Fibroblast of lung (primary cell): ENCODE results near the gene CD109. TPM values are rescaled to one million over a fixed set of nuclear protein-coding genes. Genes with fewer than 3 reads are reported as not detected.
"Not testable (repeated sequence)": the region's sequence is repeated elsewhere in the genome, so short reads cannot be mapped to it uniquely, and the experiment has no call there.

ENCODE experiments used
- DNase-seq, 2 donors: peaks; one replicate each; pipeline versions ENCODE4 v3.0.0 to v3.0.0-alpha.2; 2010; ENCODE audit warnings: low read depth in 2 of 2
- H2AFZ ChIP-seq: 2 replicates; pipeline ENCODE4 v1.5.1; 2012; ENCODE audit warnings: low read length, control low read depth, inconsistent platforms
- H3K27ac ChIP-seq: 2 replicates; pipeline ENCODE4 v1.5.1; 2011; ENCODE audit warnings: low read length, control low read depth; ENCODE audit not compliant: insufficient read depth
- H3K27me3 ChIP-seq: 2 replicates; pipeline ENCODE4 v1.5.1; 2011; ENCODE audit warnings: mild to moderate bottlenecking, low read length; ENCODE audit not compliant: control insufficient read depth, insufficient read depth
- H3K36me3 ChIP-seq: 2 replicates; pipeline ENCODE4 v1.5.1; 2011; ENCODE audit warnings: low read length; ENCODE audit not compliant: control insufficient read depth, insufficient read depth
- H3K4me1 ChIP-seq: 2 replicates; pipeline ENCODE4 v1.5.1; 2011; ENCODE audit warnings: low read length; ENCODE audit not compliant: control insufficient read depth, insufficient read depth; ENCODE audit errors: extremely low read depth
- H3K4me2 ChIP-seq: 2 replicates; pipeline ENCODE4 v1.5.1; 2011; ENCODE audit warnings: low read length, control low read depth; ENCODE audit not compliant: insufficient read depth; ENCODE audit errors: extremely low read depth
- H3K4me3 ChIP-seq, 4 experiments: fragments of 200-600 bp in 1 of 4; sonication (generic) in 1 of 4; replicated peaks in 1 of 4; 2 replicates each; pipeline ENCODE4 v1.5.1; 2011 to 2016; ENCODE audit warnings: low read length in 4 of 4, low read depth in 3 of 4, mild to moderate bottlenecking in 3 of 4, control low read depth in 2 of 4, inconsistent platforms in 1 of 4, mixed read lengths in 1 of 4; ENCODE audit not compliant: insufficient read depth in 1 of 4; ENCODE audit errors: control extremely low read depth in 1 of 4
- H3K79me2 ChIP-seq: 2 replicates; pipeline ENCODE4 v1.5.1; 2012; ENCODE audit warnings: mild to moderate bottlenecking, low read length, inconsistent platforms; ENCODE audit not compliant: control insufficient read depth, insufficient read depth
- H3K9ac ChIP-seq: 2 replicates; pipeline ENCODE4 v1.5.1; 2011; ENCODE audit warnings: mild to moderate bottlenecking, low read length, control low read depth; ENCODE audit not compliant: insufficient read depth
- H3K9me3 ChIP-seq: 2 replicates; pipeline ENCODE4 v1.5.1; 2012; ENCODE audit warnings: low read depth, low read length; ENCODE audit not compliant: control insufficient read depth, insufficient read depth
- H4K20me1 ChIP-seq: 2 replicates; pipeline ENCODE4 v1.5.1; 2011; ENCODE audit warnings: low read length; ENCODE audit not compliant: control insufficient read depth, insufficient read depth; ENCODE audit errors: extremely low read depth
- CTCF ChIP-seq, 2 donors: IDR thresholded peaks in 1 of 2; conservative IDR thresholded peaks in 1 of 2; 1 replicate in 1 of 2; 2 replicates in 1 of 2; pipeline ENCODE4 v1.5.1; 2011 to 2012; ENCODE audit warnings: low read length in 2 of 2, control low read depth in 1 of 2, inconsistent platforms in 1 of 2, low read depth in 1 of 2, mild to moderate bottlenecking in 1 of 2
- EZH2 ChIP-seq: IDR thresholded peaks from 2 replicates; pipeline ENCODE4 v1.5.1; 2012; ENCODE audit warnings: low read length, control low read depth, mild to moderate bottlenecking; ENCODE audit errors: missing control alignments
- polyA plus RNA-seq, 2 donors: library from polyadenylated mRNA; depleted of rRNA in 1 of 2; stranded (reverse) in 1 of 2; unstranded in 1 of 2; fragments of >200 nt; gene quantifications; 2 replicates each; pipeline ENCODE4 v1.2.1, GENCODE V29; 2011 to 2012; ENCODE audit warnings: missing spikeins in 1 of 2
- total RNA-seq: library from RNA; depleted of rRNA; stranded (reverse); fragments of >200 nt; gene quantifications from 2 replicates; pipeline ENCODE4 v1.2.1, GENCODE V29; 2014

The CD109 gene
- total and polyA plus RNA-seq, 2 donors (not counting 1 experiment from before 2014, with no cell fraction given), result 48.4 to 51.2 TPM

GRCh38 chr6:73832313-73832712 is 136.3 kb downstream of the CD109 start:
- no peak overlapping the region for H3K4me3 ChIP-seq
- H3K27ac ChIP-seq, result no peak overlapping the region
- H3K79me2 ChIP-seq, result no peaks in the 10 kb centered on the region
- no peaks in the 10 kb centered on the region for H4K20me1 ChIP-seq
- DNase-seq, result no peak
- no peak overlapping the region for H3K9ac ChIP-seq
- no peaks in the 10 kb centered on the region for H3K4me1 ChIP-seq
- no peaks in the 10 kb centered on the region for H3K27me3 ChIP-seq
- H2AFZ ChIP-seq, result no peak overlapping the region
- H3K9me3 ChIP-seq, result no peaks in the 10 kb centered on the region
- TF ChIP-seq EZH2, result no peak
- no peak for TF ChIP-seq CTCF (conservative IDR thresholded peaks at IDR 0.05 in 1 of 2, IDR thresholded peaks at IDR 0.05 in 1 of 2; ENCODE audit: low read depth in 1 of 2, low read length in 2 of 2)
- no peaks in the 10 kb centered on the region for H3K36me3 ChIP-seq
- no peak overlapping the region for H3K4me2 ChIP-seq

GRCh38 chr6:73844696-73845095 is 148.7 kb downstream of the CD109 start:
- not testable (repeated sequence) for H3K4me2 ChIP-seq, DNase-seq, H3K27me3 ChIP-seq, H3K4me1 ChIP-seq, H3K36me3 ChIP-seq, H3K27ac ChIP-seq, H4K20me1 ChIP-seq, H3K4me3 ChIP-seq, H3K9ac ChIP-seq, H3K9me3 ChIP-seq, H3K79me2 ChIP-seq, H2AFZ ChIP-seq

GRCh38 chr6:73851048-73851447 is 155.0 kb downstream of the CD109 start:
- not testable (repeated sequence) for H3K4me2 ChIP-seq, H3K27ac ChIP-seq

GRCh38 chr6:73854998-73855718 is 159.2 kb downstream of the CD109 start:
- Histone ChIP-seq H3K4me3 (peak overlapping the region in 1 of 4 experiments; percentile 28), H3K27me3 (no peaks in the 10 kb centered on the region), H3K79me2 (no peaks in the 10 kb centered on the region), H3K4me2 (peak overlapping the region; percentile 51), H4K20me1 (no peaks in the 10 kb centered on the region), H3K9ac (no peak overlapping the region), H3K9me3 (no peaks in the 10 kb centered on the region), H3K27ac (no peak overlapping the region), H3K36me3 (no peaks in the 10 kb centered on the region), H2AFZ (peak overlapping the region; percentile 17), H3K4me1 (no peaks in the 10 kb centered on the region)
- peak; percentile 48 to 82 for DNase-seq
- TF ChIP-seq CTCF (conservative IDR thresholded peaks at IDR 0.05 in 1 of 2, IDR thresholded peaks at IDR 0.05 in 1 of 2; ENCODE audit: low read depth in 1 of 2, low read length in 2 of 2) (peak; percentile 55 to 67), EZH2 (no peak)

More at GRCh38 chr6:73851048-73851447, 155.0 kb downstream of the CD109 start:
- DNase-seq, H4K20me1 ChIP-seq, H2AFZ ChIP-seq, H3K4me3 ChIP-seq, H3K9me3 ChIP-seq, H3K36me3 ChIP-seq, H3K79me2 ChIP-seq, H3K9ac ChIP-seq, H3K4me1 ChIP-seq, H3K27me3 ChIP-seq: not testable (repeated sequence)
